Measurements from ENCODE around the gene MCF2L2. TPM values are rescaled to one million over a fixed set of nuclear protein-coding genes. Genes with fewer than 3 reads are reported as not detected.

Gene MCF2L2
- total and polyA plus RNA-seq, 9 of the 15 experiments (the other 6 are each of a cell fraction or from before 2014, with no cell fraction given) = 0.56 to 4.2 (median 3.0) TPM

DNA sequence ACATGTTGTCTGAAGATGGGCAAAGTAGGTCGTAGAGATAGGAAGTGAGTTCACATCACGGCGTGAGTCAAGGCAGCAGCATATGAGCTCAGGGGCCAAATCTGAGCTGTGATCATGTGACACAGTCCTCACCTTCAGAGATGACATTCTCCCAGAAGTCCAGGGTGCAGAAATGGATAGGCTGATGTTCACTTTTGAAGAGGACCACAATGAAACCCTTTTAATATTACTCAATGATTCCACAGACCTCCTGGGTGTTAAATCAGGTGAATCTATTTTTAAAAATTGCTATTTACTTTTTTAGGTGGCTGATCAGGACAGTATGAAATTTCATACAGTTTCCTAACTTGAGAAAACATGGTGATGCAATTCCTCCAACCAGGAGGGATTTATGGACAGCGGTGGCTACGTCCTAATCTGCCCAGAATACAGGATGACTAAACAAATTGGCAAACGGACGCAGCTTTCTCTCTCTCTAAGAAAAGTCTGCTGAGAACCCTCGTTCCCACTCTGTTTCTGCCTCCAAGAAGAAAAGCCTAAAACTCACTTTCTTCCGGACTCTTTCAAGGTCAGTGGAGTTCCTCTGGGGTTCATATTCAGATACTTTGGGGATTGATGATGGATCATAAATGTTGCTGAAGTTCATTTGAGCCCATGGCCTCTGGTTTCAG lies 141.0 kb downstream of the MCF2L2 start (continued):
- TF ChIP-seq, protein P1, sequence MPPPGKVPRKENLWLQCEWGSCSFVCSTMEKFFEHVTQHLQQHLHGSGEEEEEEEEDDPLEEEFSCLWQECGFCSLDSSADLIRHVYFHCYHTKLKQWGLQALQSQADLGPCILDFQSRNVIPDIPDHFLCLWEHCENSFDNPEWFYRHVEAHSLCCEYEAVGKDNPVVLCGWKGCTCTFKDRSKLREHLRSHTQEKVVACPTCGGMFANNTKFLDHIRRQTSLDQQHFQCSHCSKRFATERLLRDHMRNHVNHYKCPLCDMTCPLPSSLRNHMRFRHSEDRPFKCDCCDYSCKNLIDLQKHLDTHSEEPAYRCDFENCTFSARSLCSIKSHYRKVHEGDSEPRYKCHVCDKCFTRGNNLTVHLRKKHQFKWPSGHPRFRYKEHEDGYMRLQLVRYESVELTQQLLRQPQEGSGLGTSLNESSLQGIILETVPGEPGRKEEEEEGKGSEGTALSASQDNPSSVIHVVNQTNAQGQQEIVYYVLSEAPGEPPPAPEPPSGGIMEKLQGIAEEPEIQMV (tag; conservative IDR thresholded peaks at IDR 0.05; ENCODE audit: low read depth) = peak; percentile 90
- peak; percentile 71; the same call in 1 of the 2 replicates for TF ChIP-seq IFI16 (CRISPR knock-in tag; IDR thresholded peaks at IDR 0.05)
- TF ChIP-seq SIX5 (IDR thresholded peaks at IDR 0.05; ENCODE audit: borderline replicate concordance in 1 of 2, insufficient read depth in 1 of 2, low read depth in 1 of 2, low read length in 2 of 2) = no peak
- TF ChIP-seq, protein P2, sequence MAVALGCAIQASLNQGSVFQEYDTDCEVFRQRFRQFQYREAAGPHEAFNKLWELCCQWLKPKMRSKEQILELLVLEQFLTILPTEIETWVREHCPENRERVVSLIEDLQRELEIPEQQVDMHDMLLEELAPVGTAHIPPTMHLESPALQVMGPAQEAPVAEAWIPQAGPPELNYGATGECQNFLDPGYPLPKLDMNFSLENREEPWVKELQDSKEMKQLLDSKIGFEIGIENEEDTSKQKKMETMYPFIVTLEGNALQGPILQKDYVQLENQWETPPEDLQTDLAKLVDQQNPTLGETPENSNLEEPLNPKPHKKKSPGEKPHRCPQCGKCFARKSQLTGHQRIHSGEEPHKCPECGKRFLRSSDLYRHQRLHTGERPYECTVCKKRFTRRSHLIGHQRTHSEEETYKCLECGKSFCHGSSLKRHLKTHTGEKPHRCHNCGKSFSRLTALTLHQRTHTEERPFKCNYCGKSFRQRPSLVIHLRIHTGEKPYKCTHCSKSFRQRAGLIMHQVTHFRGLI (CRISPR knock-in tag; IDR thresholded peaks at IDR 0.05) = no peak; the same call in 1 of the 2 replicates
- peak; percentile 19 for TF ChIP-seq TAF1 (IDR thresholded peaks at IDR 0.05; ENCODE audit: control insufficient read depth, extremely low read depth, insufficient read depth, low read length, severe bottlenecking)
- TF ChIP-seq ZNF695 (CRISPR knock-in tag; IDR thresholded peaks at IDR 0.05) = 0 out of 2 replicates have a peak, but pooled peaks have one; percentile 40
- no peak for TF ChIP-seq HDGF (IDR thresholded peaks at IDR 0.05)
- TF ChIP-seq, protein P3, sequence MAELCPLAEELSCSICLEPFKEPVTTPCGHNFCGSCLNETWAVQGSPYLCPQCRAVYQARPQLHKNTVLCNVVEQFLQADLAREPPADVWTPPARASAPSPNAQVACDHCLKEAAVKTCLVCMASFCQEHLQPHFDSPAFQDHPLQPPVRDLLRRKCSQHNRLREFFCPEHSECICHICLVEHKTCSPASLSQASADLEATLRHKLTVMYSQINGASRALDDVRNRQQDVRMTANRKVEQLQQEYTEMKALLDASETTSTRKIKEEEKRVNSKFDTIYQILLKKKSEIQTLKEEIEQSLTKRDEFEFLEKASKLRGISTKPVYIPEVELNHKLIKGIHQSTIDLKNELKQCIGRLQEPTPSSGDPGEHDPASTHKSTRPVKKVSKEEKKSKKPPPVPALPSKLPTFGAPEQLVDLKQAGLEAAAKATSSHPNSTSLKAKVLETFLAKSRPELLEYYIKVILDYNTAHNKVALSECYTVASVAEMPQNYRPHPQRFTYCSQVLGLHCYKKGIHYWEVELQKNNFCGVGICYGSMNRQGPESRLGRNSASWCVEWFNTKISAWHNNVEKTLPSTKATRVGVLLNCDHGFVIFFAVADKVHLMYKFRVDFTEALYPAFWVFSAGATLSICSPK (IDR thresholded peaks at IDR 0.05; ENCODE audit: borderline replicate concordance) = no peak
- TF ChIP-seq SRSF9 (IDR thresholded peaks at IDR 0.05; ENCODE audit: borderline replicate concordance, low read depth, low read length) = no peak
- TF ChIP-seq, protein P4, sequence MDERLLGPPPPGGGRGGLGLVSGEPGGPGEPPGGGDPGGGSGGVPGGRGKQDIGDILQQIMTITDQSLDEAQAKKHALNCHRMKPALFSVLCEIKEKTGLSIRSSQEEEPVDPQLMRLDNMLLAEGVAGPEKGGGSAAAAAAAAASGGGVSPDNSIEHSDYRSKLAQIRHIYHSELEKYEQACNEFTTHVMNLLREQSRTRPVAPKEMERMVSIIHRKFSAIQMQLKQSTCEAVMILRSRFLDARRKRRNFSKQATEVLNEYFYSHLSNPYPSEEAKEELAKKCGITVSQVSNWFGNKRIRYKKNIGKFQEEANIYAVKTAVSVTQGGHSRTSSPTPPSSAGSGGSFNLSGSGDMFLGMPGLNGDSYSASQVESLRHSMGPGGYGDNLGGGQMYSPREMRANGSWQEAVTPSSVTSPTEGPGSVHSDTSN (CRISPR knock-in tag; IDR thresholded peaks at IDR 0.05; ENCODE audit: low read depth) = no peak
- TF ChIP-seq, protein P4 (tag; conservative IDR thresholded peaks at IDR 0.05; ENCODE audit: low read depth) = peak; percentile 75
- peak; percentile 63 for TF ChIP-seq BRD9 (IDR thresholded peaks at IDR 0.05; ENCODE audit: low read depth, partially characterized antibody)
- TF ChIP-seq SAP30 (IDR thresholded peaks at IDR 0.05; ENCODE audit: borderline replicate concordance, insufficient read depth, low read depth, low read length, poor library complexity, severe bottlenecking) = no peak
- peak; percentile 29; the same call in 1 of the 2 replicates for TF ChIP-seq ETV1 (tag; conservative IDR thresholded peaks at IDR 0.05; ENCODE audit: low read depth)
- TF ChIP-seq NFIX (CRISPR knock-in tag; IDR thresholded peaks at IDR 0.05; ENCODE audit: low read depth) = no peak
- no peak; the same call in 1 of the 2 replicates for TF ChIP-seq MTA2 (IDR thresholded peaks at IDR 0.05; ENCODE audit: low read depth)
- TF ChIP-seq ZFP36 (IDR thresholded peaks at IDR 0.05; ENCODE audit: low read depth, low read length, partially characterized antibody) = no peak
- peak; percentile 94 for TF ChIP-seq ZNF175 (CRISPR knock-in tag; IDR thresholded peaks at IDR 0.05; ENCODE audit: low read depth)
- TF ChIP-seq ZNF316 (IDR thresholded peaks at IDR 0.05) = peak; percentile 85
- no peak for TF ChIP-seq STAT5B (CRISPR knock-in tag; IDR thresholded peaks at IDR 0.05)
